Activated CD4-positive, alpha-beta T cell treated with anti-CD3 and anti-CD28 coated beads, Interleukin-2, amount 10 ng/mL, durations not matched to agents 7 days and 5 days (primary cell): ENCODE measurements around the gene REEP1. TPM values are rescaled to one million over a fixed set of nuclear protein-coding genes. Genes with fewer than 3 reads are reported as not detected.

ENCODE experiments used
- CTCF ChIA-PET: fragments of 350-600 bp; sonication (Branson Sonifier 250); formaldehyde crosslinking; loops from one replicate; lab custom pipeline; 2021; ENCODE audit warnings: antibody characterized with exemption; lab: Charles Lee
- POLR2A ChIA-PET: fragments of 350-600 bp; sonication (Branson Sonifier 250); formaldehyde crosslinking; loops from one replicate; lab custom pipeline; 2021; ENCODE audit warnings: antibody characterized with exemption; lab: Charles Lee
- DNase-seq: peaks from one replicate; pipeline ENCODE4 v3.0.0-alpha.2; 2020
- H3K27ac Mint-ChIP-seq: one replicate; pipeline ENCODE4 v1.8.0; 2021; ENCODE audit warnings: mild to moderate bottlenecking, moderate library complexity, mixed read lengths
- H3K27me3 Mint-ChIP-seq: one replicate; pipeline ENCODE4 v1.8.0; 2021; ENCODE audit warnings: mixed read lengths
- H3K36me3 Mint-ChIP-seq: one replicate; pipeline ENCODE4 v1.8.0; 2021; ENCODE audit warnings: low read depth, mixed read lengths
- H3K4me1 Mint-ChIP-seq: one replicate; pipeline ENCODE4 v1.8.0; 2021; ENCODE audit warnings: mixed read lengths
- H3K4me3 Mint-ChIP-seq: one replicate; pipeline ENCODE4 v1.8.0; 2021; ENCODE audit warnings: mild to moderate bottlenecking, moderate library complexity, mixed read lengths
- H3K9me3 Mint-ChIP-seq: one replicate; pipeline ENCODE4 v1.8.0; 2021; ENCODE audit warnings: mixed read lengths
- microRNA-seq: library from miRNA; unstranded; fragments of <30 nt; microRNA quantifications from one replicate; pipeline ENCODE4 v1.2.0, GENCODE V29; 2021; ENCODE audit warnings: borderline microRNAs expressed, borderline replicate concordance
- total RNA-seq, 2 experiments: library from RNA; stranded (reverse); gene quantifications; one replicate each; pipeline ENCODE4 v1.2.3, GENCODE V29; 2021

REEP1 gene
- total RNA-seq, 2 experiments from 2014 or later, result 0.17 to 0.20 TPM

DNA sequence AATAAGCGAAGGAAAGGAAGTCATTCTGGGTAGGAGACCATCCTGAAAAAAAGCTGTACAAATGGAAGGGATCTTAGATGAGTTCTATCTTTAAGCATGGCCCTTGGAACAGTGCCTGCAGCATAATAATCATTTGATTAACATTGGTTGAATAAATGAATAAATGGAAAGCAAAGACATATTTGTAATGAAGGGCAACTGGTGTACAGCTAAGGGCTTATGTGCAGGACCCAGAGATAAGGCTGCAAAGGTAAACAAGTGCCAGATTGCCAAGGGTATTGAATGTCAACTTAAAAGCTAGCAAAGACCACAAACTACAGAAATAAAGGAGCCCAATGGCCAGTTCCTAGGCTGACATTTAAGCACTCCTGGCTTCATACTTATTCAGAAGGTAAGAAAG, 161.6 kb downstream of the REEP1 start:
- H3K36me3 Mint-ChIP-seq, result peaks cover 61% of the 10 kb centered on the region
- POLR2A ChIA-PET, result no interaction called here
- no peak overlapping the region for H3K27ac Mint-ChIP-seq
- DNase-seq, result no peak
- no peak overlapping the region for H3K4me3 Mint-ChIP-seq
- no peaks in the 10 kb centered on the region for H3K9me3 Mint-ChIP-seq
- CTCF ChIA-PET, result interaction anchor here (0.8 to 1.0 kb wide), 2 partner anchors 11 to 74 kb away, joined by 3 to 4 read pairs; no protein-coding TSS in a partner anchor
- H3K4me1 Mint-ChIP-seq, result peaks cover 21% of the 10 kb centered on the region
- H3K27me3 Mint-ChIP-seq, result no peaks in the 10 kb centered on the region

DNA sequence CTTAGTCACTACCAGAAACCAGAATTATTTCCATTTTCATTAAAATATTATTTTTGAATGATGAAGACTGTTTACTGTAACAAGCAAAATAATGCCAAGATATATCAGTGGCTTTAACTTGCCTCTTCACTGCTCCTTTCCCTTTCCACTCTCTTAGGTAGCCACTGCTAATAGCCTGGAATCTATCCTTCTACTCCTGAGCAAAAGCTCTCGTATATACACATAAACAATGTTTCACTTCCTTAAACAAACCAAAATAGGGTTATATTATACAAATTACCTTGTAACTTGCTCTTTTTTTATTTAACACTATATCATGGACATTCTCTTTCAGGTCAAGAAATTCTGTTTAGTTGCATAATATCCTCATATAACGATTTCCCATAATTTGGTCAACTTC, 163.0 kb downstream of the REEP1 start:
- CTCF ChIA-PET, result no interaction called here
- Mint-ChIP-seq H3K4me1 (peaks cover 22% of the 10 kb centered on the region), H3K36me3 (peaks cover 61% of the 10 kb centered on the region), H3K27me3 (no peaks in the 10 kb centered on the region), H3K9me3 (no peaks in the 10 kb centered on the region), H3K27ac (no peak overlapping the region), H3K4me3 (no peak overlapping the region)
- no peak for DNase-seq
- POLR2A ChIA-PET, result no interaction called here

DNA sequence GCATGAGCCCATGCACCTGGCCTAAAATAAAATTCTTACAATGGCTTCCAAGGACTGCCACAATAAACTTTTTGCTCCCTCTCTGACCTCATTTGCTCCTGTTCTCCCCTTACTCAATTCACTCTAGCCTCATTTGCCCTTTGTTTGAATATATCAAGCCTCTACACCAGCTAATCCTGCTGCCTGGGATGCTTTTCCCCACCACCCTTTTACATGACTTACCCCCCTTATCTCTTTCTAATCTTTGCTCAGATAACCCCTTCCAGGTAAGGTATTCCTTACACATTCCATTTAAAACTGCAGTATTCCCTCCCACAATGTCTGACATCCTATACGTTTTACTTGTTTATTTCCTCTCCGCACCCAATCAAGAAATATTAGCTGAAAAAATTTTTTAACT, 164.8 kb downstream of the REEP1 start:
- Mint-ChIP-seq H3K4me3 (no peak overlapping the region), H3K9me3 (no peaks in the 10 kb centered on the region), H3K27ac (no peak overlapping the region), H3K36me3 (peaks cover 60% of the 10 kb centered on the region), H3K4me1 (peaks cover 20% of the 10 kb centered on the region), H3K27me3 (no peaks in the 10 kb centered on the region)
- CTCF ChIA-PET, result no interaction called here
- POLR2A ChIA-PET, result no interaction called here
- no peak for DNase-seq

DNA sequence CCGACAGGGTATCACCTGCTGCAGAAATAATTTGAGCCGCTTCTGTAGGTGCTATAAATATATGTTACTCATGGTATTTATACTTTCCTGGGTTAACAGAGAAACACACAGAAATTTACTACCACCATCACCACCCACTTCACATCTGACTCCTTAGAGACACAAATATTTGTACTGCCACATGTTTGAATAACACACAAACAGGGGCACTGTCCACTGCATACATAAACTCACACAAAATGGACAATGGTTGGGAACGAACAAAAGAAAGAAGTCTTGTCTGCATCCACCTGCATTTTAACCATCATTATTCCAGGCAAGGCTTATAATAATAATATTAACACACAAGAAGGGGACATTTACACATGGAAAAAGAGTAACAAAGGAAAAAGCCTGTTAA, 166.1 kb downstream of the REEP1 start:
- DNase-seq, result no peak
- no peaks in the 10 kb centered on the region for H3K9me3 Mint-ChIP-seq
- H3K27ac Mint-ChIP-seq, result no peak overlapping the region
- POLR2A ChIA-PET, result no interaction called here
- H3K4me3 Mint-ChIP-seq, result no peak overlapping the region
- CTCF ChIA-PET, result interaction anchor here (0.9 to 1.0 kb wide), 2 partner anchors 20 to 21 kb away, joined by 3 to 4 read pairs; no protein-coding TSS in a partner anchor
- peaks cover 55% of the 10 kb centered on the region for H3K36me3 Mint-ChIP-seq
- peaks cover 17% of the 10 kb centered on the region for H3K4me1 Mint-ChIP-seq
- no peaks in the 10 kb centered on the region for H3K27me3 Mint-ChIP-seq

DNA sequence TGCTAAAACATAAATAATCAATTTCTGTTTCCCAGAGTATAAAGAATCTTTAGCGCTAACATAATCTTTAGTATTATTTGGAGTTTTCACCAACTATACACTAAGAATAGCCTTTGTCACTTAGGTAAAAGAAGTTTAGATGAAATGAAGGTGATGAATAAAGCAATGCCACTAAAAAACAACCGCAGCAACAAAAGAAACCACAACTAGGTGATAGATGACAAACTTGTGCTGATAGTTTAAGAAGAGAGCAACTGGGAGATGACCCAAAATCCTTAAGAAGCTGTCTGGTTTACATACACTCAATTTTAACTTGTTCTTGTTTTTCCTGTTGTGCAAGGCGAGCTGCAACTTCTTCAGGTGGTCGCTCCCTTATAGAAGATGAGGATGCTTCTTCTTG, 167.0 kb downstream of the REEP1 start:
- DNase-seq, result no peak
- CTCF ChIA-PET, result interaction anchor here (0.6 to 1.8 kb wide), 3 partner anchors 12 to 63 kb away, joined by 3 to 4 read pairs (median 3); no protein-coding TSS in a partner anchor
- POLR2A ChIA-PET, result no interaction called here
- Mint-ChIP-seq H3K36me3 (peaks cover 53% of the 10 kb centered on the region), H3K27me3 (no peaks in the 10 kb centered on the region), H3K4me1 (peaks cover 14% of the 10 kb centered on the region), H3K9me3 (no peaks in the 10 kb centered on the region), H3K4me3 (no peak overlapping the region), H3K27ac (no peak overlapping the region)

Small RNAs within 50 kb of the gene (microRNA-seq; reads per million reads assigned to microRNA genes)
- not detected for gene MIR4779

Other genes with a start within 250 kb of the REEP1 start
- 10 to 100 TPM; 34.5 to 36.6 TPM for gene POLR1A, start 231.7 kb downstream of the REEP1 start, total RNA-seq
- gene PTCD3, start 231.4 kb downstream of the REEP1 start, total RNA-seq, result 100 to 1,000 TPM; 141 to 162 TPM
- 100 to 1,000 TPM; 130 to 135 TPM for gene IMMT, start 142.2 kb downstream of the REEP1 start, total RNA-seq
- 10 to 100 TPM; 45.0 to 58.0 TPM for gene MRPL35, start 138.2 kb downstream of the REEP1 start, total RNA-seq
- 10 to 100 TPM; 86.1 to 86.9 TPM for gene KDM3A, start 103.7 kb upstream of the REEP1 start, total RNA-seq
- 10 to 100 TPM; 50.2 to 50.7 TPM for gene CHMP3, start 225.8 kb upstream of the REEP1 start, total RNA-seq